Neutrophil (primary cell): Measurements from ENCODE around the gene IGSF21.

ENCODE experiments used
- H3K27ac ChIP-seq: fragments of 200-600 bp; sonication (generic); 2 replicates; pipeline ENCODE4 v1.5.1; 2016; ENCODE audit warnings: mild to moderate bottlenecking, moderate library complexity
- H3K27me3 ChIP-seq: fragments of 200-600 bp; sonication (generic); 2 replicates; pipeline ENCODE4 v1.6.0; 2016; ENCODE audit warnings: mild to moderate bottlenecking
- H3K36me3 ChIP-seq: fragments of 200-600 bp; sonication (generic); 2 replicates; pipeline ENCODE4 v1.5.1; 2017
- H3K4me1 ChIP-seq, 2 experiments: fragments of 200-600 bp in 1 of 2; sonication (generic) in 1 of 2; 1 replicate in 1 of 2; 2 replicates in 1 of 2; pipeline versions ENCODE4 v1.5.1 to v1.6.1; 2013 to 2016; ENCODE audit warnings: low read depth in 1 of 2, low read length in 1 of 2, mild to moderate bottlenecking in 1 of 2, moderate library complexity in 1 of 2; ENCODE audit not compliant: control insufficient read depth in 1 of 2, insufficient read depth in 1 of 2
- H3K4me3 ChIP-seq, 2 experiments: fragments of 200-600 bp in 1 of 2; sonication (generic) in 1 of 2; 1 replicate in 1 of 2; 2 replicates in 1 of 2; pipeline ENCODE4 v1.5.1; 2013 to 2016; ENCODE audit warnings: low read depth in 1 of 2, low read length in 1 of 2, mild to moderate bottlenecking in 1 of 2, moderate library complexity in 1 of 2
- H3K9me3 ChIP-seq: fragments of 200-600 bp; sonication (generic); 2 replicates; pipeline ENCODE4 v1.5.1; 2016
- TF ChIP-seq, protein P1 (sequence below): fragments of 200-600 bp; sonication (generic); IDR thresholded peaks from 2 replicates; pipeline ENCODE4 v1.5.1; 2016; ENCODE audit warnings: antibody characterized with exemption

Gene IGSF21

DNA sequence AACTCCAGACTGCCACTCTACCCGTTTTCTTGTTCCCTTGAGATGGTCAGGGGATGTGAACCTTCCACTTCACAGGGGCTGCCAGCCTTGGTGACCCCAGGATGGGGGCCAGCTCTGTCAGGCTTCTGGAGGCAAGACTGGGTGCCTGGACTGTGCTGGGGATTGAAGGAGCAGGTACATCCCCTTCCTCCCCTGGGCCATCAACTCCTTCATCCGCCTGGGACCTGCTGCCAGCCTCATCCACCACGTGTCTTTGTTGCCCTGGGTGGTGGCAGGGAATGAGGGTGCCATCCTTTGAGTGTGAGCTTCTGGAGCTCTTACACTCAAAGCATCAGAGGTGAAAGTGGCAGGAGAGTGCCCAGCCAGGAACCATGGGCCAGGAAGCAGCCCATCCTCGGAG lies 139.6 kb downstream of the IGSF21 start:
- Histone ChIP-seq H3K27me3 (no peaks in the 10 kb centered on the region), H3K9me3 (no peaks in the 10 kb centered on the region), H3K4me3 (no peak overlapping the region), H3K36me3 (no peaks in the 10 kb centered on the region), H3K27ac (no peak overlapping the region), H3K4me1 (no peaks in the 10 kb centered on the region)
- TF ChIP-seq, protein P1, sequence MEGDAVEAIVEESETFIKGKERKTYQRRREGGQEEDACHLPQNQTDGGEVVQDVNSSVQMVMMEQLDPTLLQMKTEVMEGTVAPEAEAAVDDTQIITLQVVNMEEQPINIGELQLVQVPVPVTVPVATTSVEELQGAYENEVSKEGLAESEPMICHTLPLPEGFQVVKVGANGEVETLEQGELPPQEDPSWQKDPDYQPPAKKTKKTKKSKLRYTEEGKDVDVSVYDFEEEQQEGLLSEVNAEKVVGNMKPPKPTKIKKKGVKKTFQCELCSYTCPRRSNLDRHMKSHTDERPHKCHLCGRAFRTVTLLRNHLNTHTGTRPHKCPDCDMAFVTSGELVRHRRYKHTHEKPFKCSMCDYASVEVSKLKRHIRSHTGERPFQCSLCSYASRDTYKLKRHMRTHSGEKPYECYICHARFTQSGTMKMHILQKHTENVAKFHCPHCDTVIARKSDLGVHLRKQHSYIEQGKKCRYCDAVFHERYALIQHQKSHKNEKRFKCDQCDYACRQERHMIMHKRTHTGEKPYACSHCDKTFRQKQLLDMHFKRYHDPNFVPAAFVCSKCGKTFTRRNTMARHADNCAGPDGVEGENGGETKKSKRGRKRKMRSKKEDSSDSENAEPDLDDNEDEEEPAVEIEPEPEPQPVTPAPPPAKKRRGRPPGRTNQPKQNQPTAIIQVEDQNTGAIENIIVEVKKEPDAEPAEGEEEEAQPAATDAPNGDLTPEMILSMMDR: no peak

DNA sequence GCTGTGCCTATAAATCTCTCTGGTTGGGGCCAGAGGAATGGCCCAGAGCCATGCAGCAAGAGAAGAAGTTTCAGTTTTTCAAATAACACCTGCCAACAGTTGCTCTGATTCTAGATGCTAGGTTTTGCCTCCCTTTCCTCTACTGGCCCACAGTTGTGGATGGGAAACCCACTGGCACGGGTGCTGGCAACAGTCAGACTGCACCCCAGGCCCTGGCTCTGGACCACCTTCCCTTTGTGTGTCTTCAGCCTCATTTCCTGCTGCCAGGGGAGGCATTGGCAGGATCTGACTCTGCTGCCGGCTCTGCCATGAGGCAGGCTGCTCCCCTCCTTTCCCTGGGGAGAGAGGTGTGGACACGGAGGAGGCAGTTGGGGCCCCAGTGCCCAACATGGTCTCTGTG lies 142.0 kb downstream of the IGSF21 start:
- no peaks in the 10 kb centered on the region for H3K36me3 ChIP-seq
- no peaks in the 10 kb centered on the region for H3K4me1 ChIP-seq
- TF ChIP-seq, protein P1: no peak
- no peak overlapping the region for H3K4me3 ChIP-seq
- no peak overlapping the region for H3K27ac ChIP-seq
- H3K27me3 ChIP-seq: no peaks in the 10 kb centered on the region
- H3K9me3 ChIP-seq: no peaks in the 10 kb centered on the region

DNA sequence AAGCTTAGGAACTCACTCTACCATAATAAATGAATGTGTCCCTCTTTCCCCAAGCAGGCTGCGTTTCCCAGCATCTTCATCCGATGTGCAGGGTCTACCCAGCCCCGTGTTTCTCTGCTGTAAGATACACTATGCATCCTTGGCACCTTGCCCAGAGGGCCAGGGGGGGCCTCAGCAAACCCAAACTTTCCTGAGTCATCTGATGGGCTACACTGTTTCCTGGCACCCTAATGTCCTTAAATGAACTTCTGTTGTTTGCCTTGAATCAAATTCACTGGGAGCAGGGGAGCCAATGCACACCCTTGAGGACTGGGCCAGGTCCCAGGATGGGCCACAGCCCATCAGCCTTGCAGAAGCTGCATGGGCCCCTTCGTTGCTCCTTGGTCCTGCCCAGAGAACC lies 145.5 kb downstream of the IGSF21 start:
- Histone ChIP-seq H3K27ac (no peak overlapping the region), H3K9me3 (no peaks in the 10 kb centered on the region), H3K4me3 (no peak overlapping the region), H3K27me3 (no peaks in the 10 kb centered on the region), H3K4me1 (no peaks in the 10 kb centered on the region), H3K36me3 (no peaks in the 10 kb centered on the region)
- TF ChIP-seq, protein P1: no peak

- H3K36me3 ChIP-seq: no peaks in the 10 kb centered on the region
- TF ChIP-seq, protein P1: no peak
- H3K9me3 ChIP-seq: no peaks in the 10 kb centered on the region
- no peak overlapping the region for H3K27ac ChIP-seq
- H3K27me3 ChIP-seq: no peaks in the 10 kb centered on the region
- no peak overlapping the region for H3K4me3 ChIP-seq
- H3K4me1 ChIP-seq: no peaks in the 10 kb centered on the region
These were observed 149.0 kb downstream of the IGSF21 start for GRCh38 chr1:18256282-18257235.

DNA sequence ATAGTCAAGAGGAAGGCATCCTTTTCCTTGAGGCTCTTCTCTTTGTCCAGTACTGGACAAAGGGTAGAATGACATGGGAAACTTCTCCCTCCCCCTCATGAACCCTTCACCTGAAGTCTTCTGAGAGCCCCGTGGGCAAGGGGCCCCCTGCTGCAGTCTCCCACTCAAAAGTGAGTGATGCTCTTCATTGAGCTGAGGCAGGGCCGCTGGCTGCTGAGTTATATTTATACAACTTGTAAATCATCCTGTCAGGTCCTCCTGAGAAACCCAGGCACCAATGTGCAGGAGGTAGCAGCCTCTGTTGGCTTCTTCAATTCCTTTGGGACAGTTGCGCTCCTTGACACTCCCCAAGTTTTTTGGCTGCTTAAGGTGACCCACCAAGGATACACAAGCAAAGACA lies 150.2 kb downstream of the IGSF21 start:
- TF ChIP-seq, protein P1: no peak
- H3K9me3 ChIP-seq: no peaks in the 10 kb centered on the region
- no peaks in the 10 kb centered on the region for H3K36me3 ChIP-seq
- no peaks in the 10 kb centered on the region for H3K27me3 ChIP-seq
- H3K4me1 ChIP-seq: no peaks in the 10 kb centered on the region
- H3K27ac ChIP-seq: no peak overlapping the region
- H3K4me3 ChIP-seq: no peak overlapping the region
